Subcutaneous abdominal adipose tissue (tissue), 5 donors: ENCODE data around the gene DENND5A.
A peak's percentile ranks its signal among the peaks of the same experiment; 100 is the strongest.

Experiments
- H3K27ac ChIP-seq: one replicate; pipeline ENCODE4 v1.7.0; 2013; ENCODE audit warnings: low read depth, mild to moderate bottlenecking, inconsistent platforms, low read length, moderate library complexity
- H3K27me3 ChIP-seq, 5 donors: one replicate each; pipeline ENCODE4 v1.7.0; 2013; ENCODE audit warnings: low read length in 5 of 5, inconsistent platforms in 1 of 5; ENCODE audit not compliant: control insufficient read depth in 5 of 5, insufficient read depth in 4 of 5
- H3K36me3 ChIP-seq, 5 donors: one replicate each; pipeline ENCODE4 v1.7.0; 2013; ENCODE audit warnings: low read length in 5 of 5; ENCODE audit not compliant: control insufficient read depth in 5 of 5, insufficient read depth in 5 of 5
- H3K4me1 ChIP-seq, 5 donors: one replicate each; pipeline ENCODE4 v1.7.0; 2013; ENCODE audit warnings: low read length in 5 of 5, mild to moderate bottlenecking in 3 of 5, moderate library complexity in 1 of 5; ENCODE audit not compliant: control insufficient read depth in 5 of 5, insufficient read depth in 5 of 5
- H3K4me3 ChIP-seq, 5 donors: one replicate each; pipeline ENCODE4 v1.7.0; 2013; ENCODE audit warnings: low read length in 5 of 5, low read depth in 1 of 5
- H3K9ac ChIP-seq, 5 donors: one replicate each; pipeline ENCODE4 v1.7.0; 2013; ENCODE audit warnings: low read length in 5 of 5, mild to moderate bottlenecking in 4 of 5, moderate library complexity in 3 of 5
- H3K9me3 ChIP-seq, 5 donors: one replicate each; pipeline ENCODE4 v1.7.0; 2013; ENCODE audit warnings: low read length in 5 of 5; ENCODE audit not compliant: control insufficient read depth in 5 of 5
- donor health status: healthy.
- donor health status: healthy.
- donor health status: healthy.
- donor health status: healthy.
- donor health status: healthy.

Gene DENND5A

GRCh38 chr11:9137293-9138132, 127.6 kb downstream of the DENND5A start:
- Histone ChIP-seq H3K9me3 (no peaks in the 10 kb centered on the region), H3K36me3 (peaks cover 16 to 57% (median 34%) of the 10 kb centered on the region in 5 donors), H3K9ac (peak overlapping the region in 1 of 5 donors; percentile 42), H3K27ac (no peak overlapping the region), H3K4me1 (peaks cover 0 to 27% (median 8%) of the 10 kb centered on the region in 5 donors), H3K27me3 (no peaks in the 10 kb centered on the region), H3K4me3 (no peak overlapping the region)

GRCh38 chr11:9136741-9137140, 128.4 kb downstream of the DENND5A start:
- Histone ChIP-seq H3K9ac (no peak overlapping the region), H3K36me3 (peaks cover 12 to 50% (median 27%) of the 10 kb centered on the region in 5 donors), H3K9me3 (no peaks in the 10 kb centered on the region), H3K4me3 (no peak overlapping the region), H3K27ac (no peak overlapping the region), H3K4me1 (peaks cover 0 to 27% (median 8%) of the 10 kb centered on the region in 5 donors), H3K27me3 (no peaks in the 10 kb centered on the region)

- Histone ChIP-seq H3K27me3 (no peaks in the 10 kb centered on the region), H3K4me3 (no peak overlapping the region), H3K36me3 (peaks cover 3 to 24% (median 6%) of the 10 kb centered on the region in 5 donors), H3K27ac (no peak overlapping the region), H3K9me3 (no peaks in the 10 kb centered on the region), H3K9ac (no peak overlapping the region), H3K4me1 (peaks cover 0 to 13% (median 5%) of the 10 kb centered on the region in 5 donors)
These were observed 131.2 kb downstream of the DENND5A start for GRCh38 chr11:9133956-9134355.

GRCh38 chr11:9132203-9132878, 132.8 kb downstream of the DENND5A start:
- Histone ChIP-seq H3K27me3 (no peaks in the 10 kb centered on the region), H3K9ac (no peak overlapping the region), H3K27ac (no peak overlapping the region), H3K36me3 (peaks cover 0 to 14% (median 3%) of the 10 kb centered on the region in 5 donors), H3K9me3 (no peaks in the 10 kb centered on the region), H3K4me1 (no peaks in the 10 kb centered on the region), H3K4me3 (no peak overlapping the region)

- no peak overlapping the region for H3K4me3 ChIP-seq
- H3K4me1 ChIP-seq, result no peaks in the 10 kb centered on the region
- peaks cover 0 to 11% (median 3%) of the 10 kb centered on the region in 5 donors for H3K36me3 ChIP-seq
- no peak overlapping the region for H3K27ac ChIP-seq
- no peak overlapping the region for H3K9ac ChIP-seq
- H3K9me3 ChIP-seq, result no peaks in the 10 kb centered on the region
- no peaks in the 10 kb centered on the region for H3K27me3 ChIP-seq
These were observed 134.9 kb downstream of the DENND5A start for GRCh38 chr11:9130297-9130696.

GRCh38 chr11:9126636-9127035, 138.5 kb downstream of the DENND5A start:
- H3K4me3 ChIP-seq, result no peak overlapping the region
- no peak overlapping the region for H3K27ac ChIP-seq
- H3K4me1 ChIP-seq, result no peaks in the 10 kb centered on the region
- no peaks in the 10 kb centered on the region for H3K27me3 ChIP-seq
- no peak overlapping the region for H3K9ac ChIP-seq
- H3K9me3 ChIP-seq, result no peaks in the 10 kb centered on the region
- H3K36me3 ChIP-seq, result peaks cover 0 to 6% (median 0%) of the 10 kb centered on the region in 5 donors

GRCh38 chr11:9125185-9125886, 139.8 kb downstream of the DENND5A start:
- H3K27ac ChIP-seq, result no peak overlapping the region
- peaks cover 0 to 5% (median 0%) of the 10 kb centered on the region in 5 donors for H3K36me3 ChIP-seq
- H3K4me3 ChIP-seq, result no peak overlapping the region
- peaks cover 0 to 3% (median 0%) of the 10 kb centered on the region in 5 donors for H3K4me1 ChIP-seq
- no peaks in the 10 kb centered on the region for H3K27me3 ChIP-seq
- no peaks in the 10 kb centered on the region for H3K9me3 ChIP-seq
- no peak overlapping the region for H3K9ac ChIP-seq

- H3K9ac ChIP-seq, result no peak overlapping the region
- no peaks in the 10 kb centered on the region for H3K27me3 ChIP-seq
- peaks cover 0 to 3% (median 0%) of the 10 kb centered on the region in 5 donors for H3K4me1 ChIP-seq
- H3K27ac ChIP-seq, result no peak overlapping the region
- H3K4me3 ChIP-seq, result no peak overlapping the region
- peaks cover 0 to 5% (median 0%) of the 10 kb centered on the region in 5 donors for H3K36me3 ChIP-seq
- no peaks in the 10 kb centered on the region for H3K9me3 ChIP-seq
These were observed 141.4 kb downstream of the DENND5A start for GRCh38 chr11:9123595-9124304.

GRCh38 chr11:9121469-9121796, 143.7 kb downstream of the DENND5A start:
- no peak overlapping the region for H3K9ac ChIP-seq
- H3K27me3 ChIP-seq, result no peaks in the 10 kb centered on the region
- H3K36me3 ChIP-seq, result peaks cover 0 to 5% (median 0%) of the 10 kb centered on the region in 5 donors
- H3K4me1 ChIP-seq, result peaks cover 0 to 3% (median 0%) of the 10 kb centered on the region in 5 donors
- H3K27ac ChIP-seq, result no peak overlapping the region
- no peaks in the 10 kb centered on the region for H3K9me3 ChIP-seq
- H3K4me3 ChIP-seq, result no peak overlapping the region
